ENCODE data around the gene APCDD1L. TPM values are rescaled to one million over a fixed set of nuclear protein-coding genes. Genes with fewer than 3 reads are reported as not detected.
A peak's percentile ranks its signal among the peaks of the same experiment; 100 is the strongest.

The APCDD1L gene
- total and polyA plus RNA-seq, 4 donors: 0.02 to 0.74 (median 0.31) TPM

DNA sequence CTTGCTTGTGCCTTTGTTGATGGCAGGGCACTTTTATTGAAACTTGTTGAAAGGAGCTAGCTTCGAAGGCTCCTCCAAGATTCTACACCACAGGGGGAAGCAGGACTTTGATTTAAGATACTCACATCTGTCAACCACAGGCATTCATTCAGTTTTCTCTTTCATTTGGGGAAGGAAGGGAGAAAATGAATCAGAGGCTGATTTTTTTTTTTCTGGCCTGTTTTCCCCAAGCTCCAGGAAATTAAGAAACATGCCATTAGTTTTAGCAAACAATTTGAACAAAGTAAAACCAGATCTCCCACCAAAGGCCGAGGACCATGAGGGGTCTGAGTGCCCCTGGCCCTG lies 8.7 kb upstream of the APCDD1L start:
- TF ChIP-seq, protein P1, sequence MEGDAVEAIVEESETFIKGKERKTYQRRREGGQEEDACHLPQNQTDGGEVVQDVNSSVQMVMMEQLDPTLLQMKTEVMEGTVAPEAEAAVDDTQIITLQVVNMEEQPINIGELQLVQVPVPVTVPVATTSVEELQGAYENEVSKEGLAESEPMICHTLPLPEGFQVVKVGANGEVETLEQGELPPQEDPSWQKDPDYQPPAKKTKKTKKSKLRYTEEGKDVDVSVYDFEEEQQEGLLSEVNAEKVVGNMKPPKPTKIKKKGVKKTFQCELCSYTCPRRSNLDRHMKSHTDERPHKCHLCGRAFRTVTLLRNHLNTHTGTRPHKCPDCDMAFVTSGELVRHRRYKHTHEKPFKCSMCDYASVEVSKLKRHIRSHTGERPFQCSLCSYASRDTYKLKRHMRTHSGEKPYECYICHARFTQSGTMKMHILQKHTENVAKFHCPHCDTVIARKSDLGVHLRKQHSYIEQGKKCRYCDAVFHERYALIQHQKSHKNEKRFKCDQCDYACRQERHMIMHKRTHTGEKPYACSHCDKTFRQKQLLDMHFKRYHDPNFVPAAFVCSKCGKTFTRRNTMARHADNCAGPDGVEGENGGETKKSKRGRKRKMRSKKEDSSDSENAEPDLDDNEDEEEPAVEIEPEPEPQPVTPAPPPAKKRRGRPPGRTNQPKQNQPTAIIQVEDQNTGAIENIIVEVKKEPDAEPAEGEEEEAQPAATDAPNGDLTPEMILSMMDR (IDR thresholded peaks at IDR 0.05; ENCODE audit: control extremely low read depth, extremely low read depth): no peak
- 46 to 58% methylated on average over 2 of the region's 2 CpGs for whole genome bisulfite sequencing, 2 donors
- ATAC-seq (ENCODE audit: insufficient read depth, low FRiP score): no peak

DNA sequence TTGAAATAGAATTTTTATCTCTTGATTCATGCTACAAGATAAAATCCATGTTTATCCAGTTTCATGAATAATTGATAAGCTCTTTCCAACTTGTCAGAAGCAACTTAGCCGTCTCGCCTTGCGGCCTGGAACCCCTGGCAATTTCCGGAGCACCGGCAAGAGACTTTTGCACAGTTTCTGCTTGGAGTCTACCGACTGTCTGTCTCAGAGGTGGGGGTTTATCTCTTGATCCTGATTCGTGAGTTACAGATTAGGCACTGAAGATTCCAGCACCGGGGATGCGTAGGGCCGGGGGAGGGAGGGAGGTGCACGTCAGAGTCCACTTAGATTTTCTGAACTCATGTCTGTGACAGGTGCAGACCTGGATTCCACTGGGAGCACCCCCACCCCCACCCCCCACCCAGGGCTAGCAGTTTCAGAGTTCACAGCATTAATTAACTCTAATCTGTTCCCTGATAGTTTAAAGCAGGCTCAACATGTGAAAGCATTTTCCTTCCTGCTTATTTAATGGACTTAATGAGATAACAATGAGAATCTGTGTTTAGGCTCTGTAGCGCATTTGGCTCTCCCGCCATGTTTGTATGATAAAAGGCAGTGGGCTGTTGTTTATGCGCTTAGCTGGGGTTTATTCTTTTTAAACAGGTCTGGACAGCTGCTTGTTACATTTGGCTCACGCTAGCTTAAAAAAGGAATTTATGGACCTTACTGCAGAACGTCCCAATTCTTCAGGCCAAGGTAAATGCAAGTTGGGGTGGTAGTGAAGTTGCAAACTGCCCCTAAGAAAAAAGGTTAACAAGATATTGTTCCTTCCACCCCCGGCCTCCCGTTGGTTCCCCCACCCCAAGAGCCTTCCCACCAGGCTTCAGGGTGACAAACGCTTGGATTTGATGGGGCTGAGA lies 8.1 kb upstream of the APCDD1L start:
- Histone ChIP-seq H3K4me1 (ENCODE audit: control insufficient read depth in 5 of 5, insufficient read depth in 5 of 5, low read length in 5 of 5) (peaks cover 0 to 15% (median 0%) of the 10 kb centered on the region in 5 donors), H3K27me3 (ENCODE audit: control insufficient read depth in 3 of 3, insufficient read depth in 3 of 3, low read length in 2 of 3) (peaks cover 0 to 5% (median 0%) of the 10 kb centered on the region in 3 donors), H3K27ac (ENCODE audit: low read depth in 1 of 2, low read length in 1 of 2) (no peak overlapping the region), H3K9me3 (ENCODE audit: control insufficient read depth in 4 of 4, insufficient read depth in 3 of 4, low read length in 3 of 4) (peaks cover 0 to 10% (median 4%) of the 10 kb centered on the region in 4 donors), H3K36me3 (ENCODE audit: control insufficient read depth in 4 of 4, insufficient read depth in 4 of 4, low read length in 4 of 4) (no peaks in the 10 kb centered on the region), H3K9ac (ENCODE audit: insufficient read depth in 1 of 2, low read length in 2 of 2) (no peak overlapping the region), H3K4me3 (no peak overlapping the region)
- ATAC-seq (ENCODE audit: insufficient read depth, low FRiP score) (no peak), DNase-seq (peak in 2 of 3 donors; percentile 22 to 40)
- TF ChIP-seq, protein P1 (IDR thresholded peaks at IDR 0.05; ENCODE audit: control extremely low read depth, extremely low read depth): no peak
- 51 to 60% methylated on average over 19 of the region's 19 CpGs for WGBS, 2 donors

More for the DNA sequence above, 8.7 kb upstream of the APCDD1L start:
- Histone ChIP-seq H3K9me3 (ENCODE audit: control insufficient read depth in 4 of 4, insufficient read depth in 3 of 4, low read length in 3 of 4) (peaks cover 0 to 10% (median 4%) of the 10 kb centered on the region in 4 donors), H3K9ac (ENCODE audit: insufficient read depth in 1 of 2, low read length in 2 of 2) (no peak overlapping the region), H3K27me3 (ENCODE audit: control insufficient read depth in 3 of 3, insufficient read depth in 3 of 3, low read length in 2 of 3) (no peaks in the 10 kb centered on the region), H3K36me3 (ENCODE audit: control insufficient read depth in 4 of 4, insufficient read depth in 4 of 4, low read length in 4 of 4) (no peaks in the 10 kb centered on the region), H3K4me1 (ENCODE audit: control insufficient read depth in 5 of 5, insufficient read depth in 5 of 5, low read length in 5 of 5) (peaks cover 0 to 15% (median 0%) of the 10 kb centered on the region in 5 donors), H3K4me3 (no peak overlapping the region), H3K27ac (ENCODE audit: low read depth in 1 of 2, low read length in 1 of 2) (no peak overlapping the region)
- DNase-seq: no peak

DNA sequence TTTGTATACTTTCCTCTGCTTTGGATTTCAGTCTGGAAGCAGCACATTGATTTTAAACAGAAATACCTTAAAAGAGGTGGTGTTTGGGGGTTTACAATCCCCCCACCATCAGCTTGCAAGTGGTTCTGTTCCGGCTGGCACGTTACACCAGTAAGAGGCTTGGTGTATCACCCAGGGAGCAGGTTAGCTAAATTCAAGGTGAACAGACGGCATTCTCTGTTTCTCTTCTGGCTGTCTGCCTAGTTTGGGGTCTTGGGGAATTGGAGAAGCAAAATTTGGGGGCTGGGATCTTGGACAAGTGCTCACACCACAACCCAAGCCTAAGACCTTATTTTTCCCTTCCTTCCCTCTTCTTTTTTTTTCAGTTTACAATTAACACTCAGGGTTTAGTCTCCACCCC lies 7.5 kb upstream of the APCDD1L start:
- H3K9me3 ChIP-seq (ENCODE audit: control insufficient read depth in 4 of 4, insufficient read depth in 3 of 4, low read length in 3 of 4): peaks cover 0 to 10% (median 4%) of the 10 kb centered on the region in 4 donors
- no peaks in the 10 kb centered on the region for H3K36me3 ChIP-seq (ENCODE audit: control insufficient read depth in 4 of 4, insufficient read depth in 4 of 4, low read length in 4 of 4)
- no peak overlapping the region for H3K9ac ChIP-seq (ENCODE audit: insufficient read depth in 1 of 2, low read length in 2 of 2)
- H3K27me3 ChIP-seq (ENCODE audit: control insufficient read depth in 3 of 3, insufficient read depth in 3 of 3, low read length in 2 of 3): peaks cover 0 to 6% (median 0%) of the 10 kb centered on the region in 3 donors
- peaks cover 0 to 15% (median 0%) of the 10 kb centered on the region in 5 donors for H3K4me1 ChIP-seq (ENCODE audit: control insufficient read depth in 5 of 5, insufficient read depth in 5 of 5, low read length in 5 of 5)
- 72 to 75% methylated on average over 3 of the region's 3 CpGs for WGBS, 2 donors
- no peak for DNase-seq
- no peak for ATAC-seq (ENCODE audit: insufficient read depth, low FRiP score)
- no peak overlapping the region for H3K4me3 ChIP-seq
- H3K27ac ChIP-seq (ENCODE audit: low read depth in 1 of 2, low read length in 1 of 2): no peak overlapping the region
- TF ChIP-seq, protein P1 (IDR thresholded peaks at IDR 0.05; ENCODE audit: control extremely low read depth, extremely low read depth): no peak

Measured in lung (tissue), 12 donors.